ENCODE measurements around the gene SLC2A1. TPM values are rescaled to one million over a fixed set of nuclear protein-coding genes. Genes with fewer than 3 reads are reported as not detected.
A peak's percentile ranks its signal among the peaks of the same experiment; 100 is the strongest.

The SLC2A1 gene
- total and polyA plus RNA-seq, 9 of the 15 experiments (the other 6 are each of a cell fraction or from before 2014, with no cell fraction given) = 12.6 to 153 (median 48.0) TPM

GRCh38 chr1:42966688-42967612 lies 8.3 kb upstream of the SLC2A1 start:
- Histone ChIP-seq H3K4me1 (replicated peaks in 1 of 2; ENCODE audit: control insufficient read depth in 2 of 2, insufficient read depth in 2 of 2, low read length in 2 of 2) (peaks cover 28 to 48% of the 10 kb centered on the region in 2 experiments), H3K27me3 (ENCODE audit: control insufficient read depth in 2 of 2, insufficient read depth in 2 of 2, low read length in 2 of 2) (no peaks in the 10 kb centered on the region), H3K4me3 (no peak overlapping the region), H3K9me3 (replicated peaks; ENCODE audit: control insufficient read depth, insufficient read depth, low read depth, low read length) (0 out of 2 replicates have a peak, but pooled peaks cover 2% of the 10 kb centered on the region), H4K20me1 (replicated peaks; ENCODE audit: control insufficient read depth, insufficient read depth, low read length) (peaks cover 5% of the 10 kb centered on the region), H3K27ac (ENCODE audit: extremely low read depth, low read depth, low read length) (peak overlapping the region; percentile 83), H3K9me1 (ENCODE audit: control insufficient read depth, insufficient read depth, low read length) (no peaks in the 10 kb centered on the region), H3K36me3 (ENCODE audit: control insufficient read depth, insufficient read depth, low read length) (no peaks in the 10 kb centered on the region), H3K79me2 (ENCODE audit: control insufficient read depth, insufficient read depth, low read length) (no peaks in the 10 kb centered on the region), H3K4me2 (ENCODE audit: insufficient read depth, low read length) (peak overlapping the region; percentile 58), H3K9ac (ENCODE audit: insufficient read depth in 1 of 2, low read depth in 2 of 2, low read length in 2 of 2) (peak overlapping the region; percentile 61 to 77), H2AFZ (ENCODE audit: low read depth, low read length) (peak overlapping the region; percentile 82)
- WGBS (ENCODE audit: insufficient coverage, low coverage, missing lambda C conversion rate) = 8% methylated on average over 10 of the region's 10 CpGs
- CTCF ChIA-PET (ENCODE audit: low intra/inter-chr PET ratio) = no interaction called here
- no TSS peak for BruUV-seq (replicated peaks)
- peak; percentile 79 for FAIRE-seq
- in situ Hi-C loops (cut with MboI) = no loop called here
- DNase-seq (ENCODE audit: extremely low read depth in 1 of 4, low spot score in 3 of 4) = peak; percentile 82 to 85 (median 82)
- POLR2A ChIA-PET = interaction anchor here (0.6 to 1.7 kb wide), 9 partner anchors 10 to 56 kb away, joined by 3 to 15 read pairs (median 3); no protein-coding TSS in a partner anchor
- peak; percentile 62 for ATAC-seq
- intact Hi-C loops (cut with micrococcal nuclease) = no loop called here
- no peak for TF ChIP-seq RBM17 (IDR thresholded peaks at IDR 0.05; ENCODE audit: borderline replicate concordance, low read depth, low read length)
- no peak for TF ChIP-seq HIVEP1 (CRISPR knock-in tag; IDR thresholded peaks at IDR 0.05)
- TF ChIP-seq ZNF57 (CRISPR knock-in tag; IDR thresholded peaks at IDR 0.05) = no peak
- TF ChIP-seq ZNF586 (CRISPR knock-in tag; conservative IDR thresholded peaks at IDR 0.05) = no peak
- TF ChIP-seq GATAD2A (IDR thresholded peaks at IDR 0.05) = peak; percentile 96
- TF ChIP-seq ZFP1 (CRISPR knock-in tag; IDR thresholded peaks at IDR 0.05) = no peak
- TF ChIP-seq ZNF644 (tag; IDR thresholded peaks at IDR 0.05; ENCODE audit: low read depth) = 0 out of 2 replicates have a peak, but pooled peaks have one; percentile 41
- no peak for TF ChIP-seq CREB1 (IDR thresholded peaks at IDR 0.05)
- peak; percentile 46; the same call in 1 of the 2 replicates for TF ChIP-seq CREB1 (CRISPR knock-in tag; IDR thresholded peaks at IDR 0.05)
- no peak for TF ChIP-seq ZBTB8A (IDR thresholded peaks at IDR 0.05; ENCODE audit: partially characterized antibody)
- no peak for TF ChIP-seq TAF1 (IDR thresholded peaks at IDR 0.05; ENCODE audit: control insufficient read depth, extremely low read depth, insufficient read depth, low read length, severe bottlenecking)
- TF ChIP-seq GABPB1 (CRISPR knock-in tag; IDR thresholded peaks at IDR 0.05) = peak; percentile 46; the same call in 1 of the 2 replicates
- TF ChIP-seq PHF21A (IDR thresholded peaks at IDR 0.05; ENCODE audit: borderline replicate concordance, low read depth) = no peak
- TF ChIP-seq NFRKB (IDR thresholded peaks at IDR 0.05; ENCODE audit: low read depth) = peak; percentile 65
- TF ChIP-seq POLR3A (IDR thresholded peaks at IDR 0.05; ENCODE audit: borderline replicate concordance, extremely low read depth, insufficient read depth, insufficient read length) = no peak
- no peak for TF ChIP-seq MCM3 (IDR thresholded peaks at IDR 0.05)
- TF ChIP-seq HMG20B (CRISPR knock-in tag; IDR thresholded peaks at IDR 0.05) = no peak
- peak; percentile 34 for TF ChIP-seq TBP (optimal IDR thresholded peaks at IDR 0.05; ENCODE audit: low read depth, low read length)
- no peak for TF ChIP-seq HNRNPLL (IDR thresholded peaks at IDR 0.05; ENCODE audit: low read depth, low read length, poor library complexity, severe bottlenecking)
- no peak for TF ChIP-seq OTX1 (CRISPR knock-in tag; IDR thresholded peaks at IDR 0.05)
- TF ChIP-seq TBL1XR1 (IDR thresholded peaks at IDR 0.05; ENCODE audit: low read length in 2 of 2) = no peak
- 0 out of 2 replicates have a peak, but pooled peaks have one; percentile 42 for TF ChIP-seq ETV1 (tag; conservative IDR thresholded peaks at IDR 0.05; ENCODE audit: low read depth)
- no peak for TF ChIP-seq PTRF (tag; IDR thresholded peaks at IDR 0.05)
- 0 out of 2 replicates have a peak, but pooled peaks have one; percentile 45 for TF ChIP-seq TOE1 (IDR thresholded peaks at IDR 0.05; ENCODE audit: borderline replicate concordance)
- no peak for TF ChIP-seq TOE1 (CRISPR knock-in tag; IDR thresholded peaks at IDR 0.05; ENCODE audit: borderline replicate concordance, low read depth)
